ENCODE results near the gene RFX2. TPM values are rescaled to one million over a fixed set of nuclear protein-coding genes. Genes with fewer than 3 reads are reported as not detected.

RFX2 gene
- total RNA-seq, 1 experiment from 2014 or later, result 4.6 TPM

GRCh38 chr19:5975388-5975728 is 134.9 kb downstream of the RFX2 start:
- no peak for ATAC-seq
- Mint-ChIP-seq H3K4me3 (peak overlapping the region; percentile 96), H3K27ac (no peak overlapping the region), H3K27me3 (ENCODE audit: low read depth) (peaks cover 5% of the 10 kb centered on the region; the same call in 1 of the 2 replicates), H3K4me1 (peaks cover 30% of the 10 kb centered on the region), H3K9me3 (no peaks in the 10 kb centered on the region), H3K36me3 (peaks cover 18% of the 10 kb centered on the region; the same call in 1 of the 2 replicates)
- CTCF ChIA-PET, result interaction anchor here (1.0 kb wide), 1 partner anchor 12 kb away, joined by 3 read pairs; no protein-coding TSS in a partner anchor
- no peak for TF ChIP-seq USF2 (CRISPR knock-in tag; IDR thresholded peaks at IDR 0.05)
- no peak for TF ChIP-seq ETV6 (CRISPR knock-in tag; IDR thresholded peaks at IDR 0.05)
- TF ChIP-seq, protein P1, sequence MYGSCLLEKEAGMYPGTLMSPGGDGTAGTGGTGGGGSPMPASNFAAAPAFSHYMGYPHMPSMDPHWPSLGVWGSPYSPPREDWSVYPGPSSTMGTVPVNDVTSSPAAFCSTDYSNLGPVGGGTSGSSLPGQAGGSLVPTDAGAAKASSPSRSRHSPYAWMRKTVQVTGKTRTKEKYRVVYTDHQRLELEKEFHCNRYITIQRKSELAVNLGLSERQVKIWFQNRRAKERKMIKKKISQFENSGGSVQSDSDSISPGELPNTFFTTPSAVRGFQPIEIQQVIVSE (CRISPR knock-in tag; IDR thresholded peaks at IDR 0.05; ENCODE audit: borderline replicate concordance), result no peak
- TF ChIP-seq ELF4 (CRISPR knock-in tag; IDR thresholded peaks at IDR 0.05; ENCODE audit: low read depth), result no peak
- TF ChIP-seq MAX (CRISPR knock-in tag; IDR thresholded peaks at IDR 0.05), result no peak
- no peak for TF ChIP-seq ZNF396 (CRISPR knock-in tag; IDR thresholded peaks at IDR 0.05; ENCODE audit: borderline replicate concordance)
- TF ChIP-seq HMGXB4 (CRISPR knock-in tag; IDR thresholded peaks at IDR 0.05), result no peak
- TF ChIP-seq, protein P2, sequence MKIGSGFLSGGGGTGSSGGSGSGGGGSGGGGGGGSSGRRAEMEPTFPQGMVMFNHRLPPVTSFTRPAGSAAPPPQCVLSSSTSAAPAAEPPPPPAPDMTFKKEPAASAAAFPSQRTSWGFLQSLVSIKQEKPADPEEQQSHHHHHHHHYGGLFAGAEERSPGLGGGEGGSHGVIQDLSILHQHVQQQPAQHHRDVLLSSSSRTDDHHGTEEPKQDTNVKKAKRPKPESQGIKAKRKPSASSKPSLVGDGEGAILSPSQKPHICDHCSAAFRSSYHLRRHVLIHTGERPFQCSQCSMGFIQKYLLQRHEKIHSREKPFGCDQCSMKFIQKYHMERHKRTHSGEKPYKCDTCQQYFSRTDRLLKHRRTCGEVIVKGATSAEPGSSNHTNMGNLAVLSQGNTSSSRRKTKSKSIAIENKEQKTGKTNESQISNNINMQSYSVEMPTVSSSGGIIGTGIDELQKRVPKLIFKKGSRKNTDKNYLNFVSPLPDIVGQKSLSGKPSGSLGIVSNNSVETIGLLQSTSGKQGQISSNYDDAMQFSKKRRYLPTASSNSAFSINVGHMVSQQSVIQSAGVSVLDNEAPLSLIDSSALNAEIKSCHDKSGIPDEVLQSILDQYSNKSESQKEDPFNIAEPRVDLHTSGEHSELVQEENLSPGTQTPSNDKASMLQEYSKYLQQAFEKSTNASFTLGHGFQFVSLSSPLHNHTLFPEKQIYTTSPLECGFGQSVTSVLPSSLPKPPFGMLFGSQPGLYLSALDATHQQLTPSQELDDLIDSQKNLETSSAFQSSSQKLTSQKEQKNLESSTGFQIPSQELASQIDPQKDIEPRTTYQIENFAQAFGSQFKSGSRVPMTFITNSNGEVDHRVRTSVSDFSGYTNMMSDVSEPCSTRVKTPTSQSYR (CRISPR knock-in tag; IDR thresholded peaks at IDR 0.05), result no peak
- no peak for TF ChIP-seq RELA (CRISPR knock-in tag; IDR thresholded peaks at IDR 0.05; ENCODE audit: borderline replicate concordance)
- no peak for TF ChIP-seq TEAD1 (CRISPR knock-in tag; IDR thresholded peaks at IDR 0.05)
- TF ChIP-seq ZNF317 (CRISPR knock-in tag; IDR thresholded peaks at IDR 0.05; ENCODE audit: borderline replicate concordance, low read depth), result no peak
- no peak for TF ChIP-seq ZNF121 (CRISPR knock-in tag; IDR thresholded peaks at IDR 0.05)
- TF ChIP-seq, protein P3, sequence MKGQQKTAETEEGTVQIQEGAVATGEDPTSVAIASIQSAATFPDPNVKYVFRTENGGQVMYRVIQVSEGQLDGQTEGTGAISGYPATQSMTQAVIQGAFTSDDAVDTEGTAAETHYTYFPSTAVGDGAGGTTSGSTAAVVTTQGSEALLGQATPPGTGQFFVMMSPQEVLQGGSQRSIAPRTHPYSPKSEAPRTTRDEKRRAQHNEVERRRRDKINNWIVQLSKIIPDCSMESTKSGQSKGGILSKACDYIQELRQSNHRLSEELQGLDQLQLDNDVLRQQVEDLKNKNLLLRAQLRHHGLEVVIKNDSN (CRISPR knock-in tag; IDR thresholded peaks at IDR 0.05), result no peak
- no peak for TF ChIP-seq SMAD4 (CRISPR knock-in tag; IDR thresholded peaks at IDR 0.05)
- DNase-seq (ENCODE audit: low spot score), result no peak
- POLR2A ChIA-PET, result interaction anchor here (0.6 kb wide), 1 partner anchor 69 kb away, joined by 3 read pairs; no protein-coding TSS in a partner anchor

GRCh38 chr19:5974721-5975387 is 135.4 kb downstream of the RFX2 start:
- TF ChIP-seq MAX (CRISPR knock-in tag; IDR thresholded peaks at IDR 0.05) (no peak), GABPB1 (CRISPR knock-in tag; IDR thresholded peaks at IDR 0.05) (peak; percentile 51; the same call in 1 of the 2 replicates), NR3C1 (CRISPR knock-in tag; conservative IDR thresholded peaks at IDR 0.05; ENCODE audit: low read depth) (no peak), ZBTB21 (CRISPR knock-in tag; IDR thresholded peaks at IDR 0.05; ENCODE audit: borderline replicate concordance) (no peak), ZNF532 (CRISPR knock-in tag; IDR thresholded peaks at IDR 0.05; ENCODE audit: borderline replicate concordance) (no peak)
- TF ChIP-seq, protein P4, sequence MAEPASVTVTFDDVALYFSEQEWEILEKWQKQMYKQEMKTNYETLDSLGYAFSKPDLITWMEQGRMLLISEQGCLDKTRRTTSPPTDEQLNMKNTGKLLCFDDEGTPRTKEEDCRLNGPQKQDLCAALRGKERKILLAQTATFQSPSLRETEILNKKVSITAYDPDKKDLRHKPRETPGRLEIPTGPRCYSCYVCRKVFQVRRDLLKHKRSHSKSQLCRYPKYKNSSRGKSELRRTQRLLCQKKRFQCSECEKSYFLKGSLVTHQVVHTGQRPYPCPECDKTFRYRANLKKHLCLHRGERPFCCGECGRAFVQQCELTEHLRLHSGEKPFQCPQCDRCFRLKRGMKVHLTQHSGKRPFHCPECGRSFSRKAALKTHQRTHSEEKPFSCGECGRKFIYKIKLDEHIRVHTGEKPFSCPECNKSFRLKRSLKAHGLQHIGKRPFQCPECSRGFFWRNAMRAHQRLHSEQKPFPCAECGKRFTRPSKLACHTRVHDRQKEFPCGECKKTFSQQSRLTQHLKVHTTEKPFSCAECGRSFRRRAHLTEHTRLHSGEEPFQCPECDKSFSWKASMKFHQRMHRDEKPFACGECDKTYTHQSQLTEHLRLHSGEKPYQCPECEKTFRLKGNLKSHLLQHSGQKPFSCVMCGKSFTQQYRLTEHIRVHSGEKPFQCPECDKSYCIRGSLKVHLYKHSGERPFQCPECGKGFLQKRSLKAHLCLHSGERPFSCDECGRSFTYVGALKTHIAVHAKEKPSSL (CRISPR knock-in tag; conservative IDR thresholded peaks at IDR 0.05), result no peak
- ATAC-seq (no peak), DNase-seq (ENCODE audit: low spot score) (no peak)
- Mint-ChIP-seq H3K4me3 (no peak overlapping the region), H3K36me3 (peaks cover 18% of the 10 kb centered on the region; the same call in 1 of the 2 replicates), H3K4me1 (peaks cover 29% of the 10 kb centered on the region), H3K9me3 (no peaks in the 10 kb centered on the region), H3K27ac (no peak overlapping the region), H3K27me3 (ENCODE audit: low read depth) (peaks cover 5% of the 10 kb centered on the region; the same call in 1 of the 2 replicates)
- CTCF ChIA-PET, result interaction anchor here (1.0 kb wide), 1 partner anchor 13 kb away, joined by 3 read pairs; no protein-coding TSS in a partner anchor
- POLR2A ChIA-PET, result no interaction called here

All from WTC11 (cell line).